Chondrocyte (in vitro differentiated cells): ENCODE measurements around the gene FGD3. TPM values are rescaled to one million over a fixed set of nuclear protein-coding genes. Genes with fewer than 3 reads are reported as not detected.
"Not testable (repeated sequence)": the region's sequence is repeated elsewhere in the genome, so short reads cannot be mapped to it uniquely, and the experiment has no call there.

Experiments used
- DNase-seq: peaks from one replicate; pipeline ENCODE4 v3.0.0; 2021; ENCODE audit warnings: mixed read lengths, low spot score
- H3K27ac Mint-ChIP-seq: one replicate; pipeline ENCODE4 v1.8.0; 2021; ENCODE audit warnings: mild to moderate bottlenecking, moderate library complexity, mixed read lengths; ENCODE audit not compliant: unreplicated experiment
- H3K27me3 Mint-ChIP-seq: 2 replicates; pipeline ENCODE4 v1.8.0; 2021; ENCODE audit warnings: low read depth, mixed read lengths
- H3K36me3 Mint-ChIP-seq: 2 replicates; pipeline ENCODE4 v1.8.0; 2021; ENCODE audit warnings: low read depth, mixed read lengths
- H3K4me1 Mint-ChIP-seq: 2 replicates; pipeline ENCODE4 v1.8.0; 2021; ENCODE audit warnings: low read depth, mild to moderate bottlenecking, mixed read lengths
- H3K4me3 Mint-ChIP-seq: one replicate; pipeline ENCODE4 v1.8.0; 2021; ENCODE audit warnings: mild to moderate bottlenecking, moderate library complexity, mixed read lengths; ENCODE audit not compliant: unreplicated experiment
- H3K9me3 Mint-ChIP-seq: 2 replicates; pipeline ENCODE4 v1.8.0; 2021; ENCODE audit warnings: low read depth, mixed read lengths
- total RNA-seq: library from RNA; stranded (reverse); gene quantifications from 3 replicates; pipeline ENCODE4 v1.2.1, GENCODE V29; 2021
- TF ChIP-seq, protein P1 (sequence below): fragments of 200-600 bp; sonication (generic); IDR thresholded peaks from 2 replicates; pipeline ENCODE4 v1.5.0; 2021; ENCODE audit warnings: antibody characterized with exemption, mild to moderate bottlenecking, moderate library complexity

The FGD3 gene
- total RNA-seq, 1 donor from 2014 or later, result not detected

GRCh38 chr9:93012963-93013855, 65.9 kb downstream of the FGD3 start:
- H3K27me3 Mint-ChIP-seq, result peaks cover 19% of the 10 kb centered on the region
- TF ChIP-seq, protein P1, sequence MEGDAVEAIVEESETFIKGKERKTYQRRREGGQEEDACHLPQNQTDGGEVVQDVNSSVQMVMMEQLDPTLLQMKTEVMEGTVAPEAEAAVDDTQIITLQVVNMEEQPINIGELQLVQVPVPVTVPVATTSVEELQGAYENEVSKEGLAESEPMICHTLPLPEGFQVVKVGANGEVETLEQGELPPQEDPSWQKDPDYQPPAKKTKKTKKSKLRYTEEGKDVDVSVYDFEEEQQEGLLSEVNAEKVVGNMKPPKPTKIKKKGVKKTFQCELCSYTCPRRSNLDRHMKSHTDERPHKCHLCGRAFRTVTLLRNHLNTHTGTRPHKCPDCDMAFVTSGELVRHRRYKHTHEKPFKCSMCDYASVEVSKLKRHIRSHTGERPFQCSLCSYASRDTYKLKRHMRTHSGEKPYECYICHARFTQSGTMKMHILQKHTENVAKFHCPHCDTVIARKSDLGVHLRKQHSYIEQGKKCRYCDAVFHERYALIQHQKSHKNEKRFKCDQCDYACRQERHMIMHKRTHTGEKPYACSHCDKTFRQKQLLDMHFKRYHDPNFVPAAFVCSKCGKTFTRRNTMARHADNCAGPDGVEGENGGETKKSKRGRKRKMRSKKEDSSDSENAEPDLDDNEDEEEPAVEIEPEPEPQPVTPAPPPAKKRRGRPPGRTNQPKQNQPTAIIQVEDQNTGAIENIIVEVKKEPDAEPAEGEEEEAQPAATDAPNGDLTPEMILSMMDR, result no peak
- H3K27ac Mint-ChIP-seq, result no peak overlapping the region
- no peaks in the 10 kb centered on the region for H3K36me3 Mint-ChIP-seq
- H3K4me3 Mint-ChIP-seq, result no peak overlapping the region
- H3K9me3 Mint-ChIP-seq, result no peaks in the 10 kb centered on the region
- DNase-seq, result no peak
- H3K4me1 Mint-ChIP-seq, result no peaks in the 10 kb centered on the region

DNA sequence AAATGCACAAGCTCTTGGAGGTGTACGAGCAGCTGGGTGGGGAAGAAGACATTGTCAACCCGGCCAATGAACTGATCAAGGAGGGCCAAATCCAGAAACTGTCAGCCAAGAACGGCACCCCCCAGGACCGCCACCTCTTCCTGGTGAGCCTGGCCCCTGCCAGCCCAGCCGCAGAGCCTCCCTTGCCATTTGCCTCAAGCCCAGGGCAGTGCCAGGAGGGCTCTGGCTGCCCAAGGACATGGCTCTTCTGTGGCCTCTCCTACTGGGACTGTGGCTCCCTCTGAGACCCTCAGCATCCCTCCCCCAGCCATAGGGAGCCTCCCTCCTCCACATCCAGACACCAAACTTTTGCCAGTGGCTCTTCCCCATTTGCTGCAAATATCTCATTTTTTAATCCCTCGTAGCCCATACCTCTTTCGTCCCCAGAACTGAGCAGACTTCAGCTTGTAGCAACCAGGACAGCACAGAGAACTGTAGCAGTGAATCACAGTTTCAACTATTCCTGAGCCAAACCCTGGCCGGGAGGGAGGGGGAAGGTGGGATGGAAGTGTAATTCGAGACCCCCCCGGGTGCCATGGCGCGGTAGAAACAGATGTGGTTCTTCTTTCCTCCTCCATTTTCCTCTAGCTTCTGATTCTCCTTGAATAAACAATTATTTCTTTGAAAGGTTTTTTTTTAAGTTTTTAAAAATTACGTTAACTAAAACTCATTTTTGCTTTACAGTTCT, 66.7 kb downstream of the FGD3 start:
- Mint-ChIP-seq H3K27ac (no peak overlapping the region), H3K36me3 (no peaks in the 10 kb centered on the region), H3K4me3 (no peak overlapping the region), H3K27me3 (peaks cover 19% of the 10 kb centered on the region), H3K4me1 (no peaks in the 10 kb centered on the region), H3K9me3 (no peaks in the 10 kb centered on the region)
- DNase-seq, result no peak
- TF ChIP-seq, protein P1, result no peak

DNA sequence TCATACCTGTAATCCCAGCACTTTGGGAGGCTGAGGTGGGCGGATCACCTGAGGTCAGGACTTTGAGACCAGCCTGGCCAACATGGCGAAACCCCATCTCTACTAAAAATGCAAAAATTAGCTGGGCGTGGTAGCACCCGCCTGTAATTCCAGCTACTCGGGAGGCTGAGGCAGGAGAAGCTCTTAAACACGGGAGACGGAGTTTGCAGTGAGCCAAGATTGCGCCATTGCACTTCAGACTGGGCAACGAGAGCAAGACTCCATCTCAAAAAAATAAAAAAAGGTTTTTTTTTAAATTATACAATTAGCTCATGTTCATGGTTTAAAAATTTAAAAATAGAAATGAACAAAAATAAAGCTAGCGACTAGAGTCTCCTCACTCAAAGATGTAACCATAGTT, 67.9 kb downstream of the FGD3 start:
- not testable (repeated sequence) for H3K4me1 Mint-ChIP-seq, H3K9me3 Mint-ChIP-seq, H3K36me3 Mint-ChIP-seq, DNase-seq, H3K4me3 Mint-ChIP-seq, H3K27ac Mint-ChIP-seq
- H3K27me3 Mint-ChIP-seq, result peaks cover 22% of the 10 kb centered on the region

GRCh38 chr9:93017621-93018020, 70.3 kb downstream of the FGD3 start:
- no peaks in the 10 kb centered on the region for H3K36me3 Mint-ChIP-seq
- no peak for DNase-seq
- H3K4me3 Mint-ChIP-seq, result no peak overlapping the region
- H3K9me3 Mint-ChIP-seq, result no peaks in the 10 kb centered on the region
- TF ChIP-seq, protein P1, result no peak
- H3K4me1 Mint-ChIP-seq, result no peaks in the 10 kb centered on the region
- H3K27ac Mint-ChIP-seq, result no peak overlapping the region
- peaks cover 18% of the 10 kb centered on the region for H3K27me3 Mint-ChIP-seq

DNA sequence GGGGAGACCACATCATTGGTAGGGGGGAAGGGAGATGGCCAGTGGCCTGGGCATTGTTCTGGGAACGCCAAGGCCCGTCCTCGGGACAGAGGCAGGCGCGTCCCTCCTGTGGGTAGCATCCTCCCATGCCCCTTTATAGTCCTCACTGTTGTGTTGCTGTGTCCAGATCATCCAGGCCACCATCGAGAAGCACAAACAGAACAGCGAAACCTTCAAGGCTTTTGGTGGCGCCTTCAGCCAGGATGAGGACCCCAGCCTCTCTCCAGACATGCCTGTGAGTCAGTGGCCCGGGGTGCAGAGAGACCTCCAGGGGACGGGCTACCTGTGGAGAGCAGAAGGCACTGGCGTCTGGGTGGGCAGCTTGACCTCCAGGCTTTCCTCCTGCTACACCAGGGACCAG, 72.8 kb downstream of the FGD3 start:
- Mint-ChIP-seq H3K4me3 (no peak overlapping the region), H3K27ac (no peak overlapping the region), H3K9me3 (no peaks in the 10 kb centered on the region), H3K4me1 (no peaks in the 10 kb centered on the region), H3K36me3 (no peaks in the 10 kb centered on the region), H3K27me3 (peaks cover 11% of the 10 kb centered on the region)
- DNase-seq, result peak; percentile 77
- TF ChIP-seq, protein P1, result no peak
